Measurements from ENCODE around the gene MFSD12. TPM values are rescaled to one million over a fixed set of nuclear protein-coding genes. Genes with fewer than 3 reads are reported as not detected.
"Not testable (repeated sequence)": the region's sequence is repeated elsewhere in the genome, so short reads cannot be mapped to it uniquely, and the experiment has no call there.

The MFSD12 gene
- total RNA-seq, 1 experiment from 2014 or later: 121 TPM

- TF ChIP-seq CTCF (conservative IDR thresholded peaks at IDR 0.05; ENCODE audit: low read depth, low read length) (no peak), EZH2phosphoT487 (IDR thresholded peaks at IDR 0.05; ENCODE audit: borderline replicate concordance, low read length) (no peak), EZH2 (IDR thresholded peaks at IDR 0.05; ENCODE audit: low read length, unreplicated experiment) (no peak)
- Histone ChIP-seq H3K36me3 (ENCODE audit: low read depth, low read length) (no peaks in the 10 kb centered on the region; the same call in 1 of the 2 replicates), H3K27me3 (ENCODE audit: low read length) (no peaks in the 10 kb centered on the region), H3K9me2 (replicated peaks; ENCODE audit: low read length) (no peaks in the 10 kb centered on the region), H3F3A (ENCODE audit: low read length, unreplicated experiment) (no peaks in the 10 kb centered on the region), H3K4me3 (ENCODE audit: low read length) (peak overlapping the region; percentile 27; the same call in 1 of the 2 replicates), H2AFZ (ENCODE audit: low read length) (no peak overlapping the region), H3K9ac (ENCODE audit: low read length) (peak overlapping the region; percentile 35), H3K4me1 (ENCODE audit: insufficient read depth, low read length) (peaks cover 26% of the 10 kb centered on the region), H3K9me3 (ENCODE audit: low read length) (no peaks in the 10 kb centered on the region), H3K27ac (ENCODE audit: low read length) (peak overlapping the region; percentile 83), H3K79me2 (ENCODE audit: low read length) (peaks cover 77% of the 10 kb centered on the region), H4K20me1 (ENCODE audit: low read length) (peaks cover 21% of the 10 kb centered on the region; the same call in 1 of the 2 replicates), H3K4me2 (ENCODE audit: low read length) (peak overlapping the region; percentile 81)
- DNase-seq: peak; percentile 3
- ChIA-PET POLR2A (ENCODE audit: unreplicated experiment) (no interaction called here), CTCF (no interaction called here)
- intact Hi-C loops (cut with micrococcal nuclease): no loop called here
- BruUV-seq (replicated peaks): no TSS peak
- ATAC-seq: no peak
Measured at GRCh38 chr19:3508771-3509535, 48.4 kb downstream of the MFSD12 start.

- H2AFZ ChIP-seq (ENCODE audit: low read length); ATAC-seq; BruUV-seq (replicated peaks); DNase-seq; H3K27me3 ChIP-seq (ENCODE audit: low read length); H3K36me3 ChIP-seq (ENCODE audit: low read depth, low read length); intact Hi-C loops (cut with micrococcal nuclease); H3K9me3 ChIP-seq (ENCODE audit: low read length); H3F3A ChIP-seq (ENCODE audit: low read length, unreplicated experiment); POLR2A ChIA-PET (ENCODE audit: unreplicated experiment); H3K9me2 ChIP-seq (replicated peaks; ENCODE audit: low read length); CTCF ChIA-PET: not testable (repeated sequence)
- Histone ChIP-seq H3K79me2 (ENCODE audit: low read length) (peaks cover 70% of the 10 kb centered on the region), H3K4me2 (ENCODE audit: low read length) (peak overlapping the region; percentile 81), H3K4me1 (ENCODE audit: insufficient read depth, low read length) (peaks cover 26% of the 10 kb centered on the region), H4K20me1 (ENCODE audit: low read length) (0 out of 2 replicates have a peak, but pooled peaks cover 15% of the 10 kb centered on the region), H3K9ac (ENCODE audit: low read length) (peak overlapping the region; percentile 35; the same call in 1 of the 2 replicates), H3K27ac (ENCODE audit: low read length) (peak overlapping the region; percentile 83), H3K4me3 (ENCODE audit: low read length) (peak overlapping the region; percentile 91; the same call in 1 of the 2 replicates)
Measured at GRCh38 chr19:3508121-3508661, 49.2 kb downstream of the MFSD12 start.

- CTCF ChIA-PET: no interaction called here
- peak; percentile 6 for DNase-seq
Measured at GRCh38 chr19:3507371-3508120, 49.8 kb downstream of the MFSD12 start.

More at GRCh38 chr19:3507371-3508120, 49.8 kb downstream of the MFSD12 start:
- Histone ChIP-seq H3K9ac (ENCODE audit: low read length) (peak overlapping the region; percentile 92), H3K27me3 (ENCODE audit: low read length) (no peaks in the 10 kb centered on the region), H3K4me2 (ENCODE audit: low read length) (peak overlapping the region; percentile 81), H3K4me1 (ENCODE audit: insufficient read depth, low read length) (peaks cover 26% of the 10 kb centered on the region), H3K4me3 (ENCODE audit: low read length) (peak overlapping the region; percentile 91), H3F3A (ENCODE audit: low read length, unreplicated experiment) (no peaks in the 10 kb centered on the region), H3K9me3 (ENCODE audit: low read length) (no peaks in the 10 kb centered on the region), H3K9me2 (replicated peaks; ENCODE audit: low read length) (no peaks in the 10 kb centered on the region), H2AFZ (ENCODE audit: low read length) (no peak overlapping the region), H3K27ac (ENCODE audit: low read length) (peak overlapping the region; percentile 0; the same call in 1 of the 2 replicates), H3K79me2 (ENCODE audit: low read length) (peaks cover 63% of the 10 kb centered on the region), H4K20me1 (ENCODE audit: low read length) (0 out of 2 replicates have a peak, but pooled peaks cover 14% of the 10 kb centered on the region), H3K36me3 (ENCODE audit: low read depth, low read length) (no peaks in the 10 kb centered on the region; the same call in 1 of the 2 replicates)
- TSS peak; percentile 56 for BruUV-seq (replicated peaks)
- TF ChIP-seq CTCF (conservative IDR thresholded peaks at IDR 0.05; ENCODE audit: low read depth, low read length) (no peak), EZH2 (IDR thresholded peaks at IDR 0.05; ENCODE audit: low read length, unreplicated experiment) (no peak), EZH2phosphoT487 (IDR thresholded peaks at IDR 0.05; ENCODE audit: borderline replicate concordance, low read length) (no peak)
- ATAC-seq: no peak
- POLR2A ChIA-PET (ENCODE audit: unreplicated experiment): no interaction called here
- intact Hi-C loops (cut with micrococcal nuclease): no loop called here

All from PC-3 (cell line).